ENCODE measurements around the gene ANO4.

The ANO4 gene

DNA sequence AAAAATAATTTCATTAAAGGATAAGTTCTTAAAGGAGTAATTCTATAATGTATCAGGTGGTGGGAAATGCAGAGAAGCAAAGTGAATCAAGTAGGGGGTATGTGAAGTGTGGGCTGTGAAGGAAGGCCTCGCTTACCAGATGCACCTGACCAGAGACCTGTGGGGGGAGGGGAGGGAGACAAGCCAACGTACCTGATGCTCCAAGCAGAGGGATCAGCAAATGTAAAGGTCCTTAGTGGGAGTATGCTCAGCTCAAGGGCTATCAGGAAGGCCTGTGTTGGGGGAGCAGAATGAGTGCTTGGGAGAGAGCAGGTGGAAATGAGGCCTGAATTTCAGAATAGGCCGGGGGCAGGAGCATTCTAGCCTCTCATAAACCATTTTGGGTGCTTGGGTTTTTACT is 57.1 kb downstream of the ANO4 start:
- TF ChIP-seq, protein P1, sequence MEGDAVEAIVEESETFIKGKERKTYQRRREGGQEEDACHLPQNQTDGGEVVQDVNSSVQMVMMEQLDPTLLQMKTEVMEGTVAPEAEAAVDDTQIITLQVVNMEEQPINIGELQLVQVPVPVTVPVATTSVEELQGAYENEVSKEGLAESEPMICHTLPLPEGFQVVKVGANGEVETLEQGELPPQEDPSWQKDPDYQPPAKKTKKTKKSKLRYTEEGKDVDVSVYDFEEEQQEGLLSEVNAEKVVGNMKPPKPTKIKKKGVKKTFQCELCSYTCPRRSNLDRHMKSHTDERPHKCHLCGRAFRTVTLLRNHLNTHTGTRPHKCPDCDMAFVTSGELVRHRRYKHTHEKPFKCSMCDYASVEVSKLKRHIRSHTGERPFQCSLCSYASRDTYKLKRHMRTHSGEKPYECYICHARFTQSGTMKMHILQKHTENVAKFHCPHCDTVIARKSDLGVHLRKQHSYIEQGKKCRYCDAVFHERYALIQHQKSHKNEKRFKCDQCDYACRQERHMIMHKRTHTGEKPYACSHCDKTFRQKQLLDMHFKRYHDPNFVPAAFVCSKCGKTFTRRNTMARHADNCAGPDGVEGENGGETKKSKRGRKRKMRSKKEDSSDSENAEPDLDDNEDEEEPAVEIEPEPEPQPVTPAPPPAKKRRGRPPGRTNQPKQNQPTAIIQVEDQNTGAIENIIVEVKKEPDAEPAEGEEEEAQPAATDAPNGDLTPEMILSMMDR (conservative IDR thresholded peaks at IDR 0.05; ENCODE audit: low read length), result no peak
- no peak for TF ChIP-seq EZH2phosphoT487 (IDR thresholded peaks at IDR 0.05; ENCODE audit: borderline replicate concordance)
- H3K4me1 ChIP-seq (ENCODE audit: insufficient read depth, low read length, poor library complexity, severe bottlenecking), result no peaks in the 10 kb centered on the region
- H3K9me2 ChIP-seq (replicated peaks; ENCODE audit: low read depth, low read length), result no peaks in the 10 kb centered on the region
- no peak overlapping the region for H2AFZ ChIP-seq (ENCODE audit: low read length)
- no peak overlapping the region for H3K9ac ChIP-seq (ENCODE audit: low read depth, low read length, poor library complexity, severe bottlenecking)
- no peaks in the 10 kb centered on the region for H4K20me1 ChIP-seq (ENCODE audit: insufficient read depth, low read length, poor library complexity, severe bottlenecking)
- no peak overlapping the region for H3K4me3 ChIP-seq (ENCODE audit: low read length, poor library complexity, severe bottlenecking)
- no peaks in the 10 kb centered on the region for H3K36me3 ChIP-seq (ENCODE audit: insufficient read depth, low read length)
- no peaks in the 10 kb centered on the region for H3K79me2 ChIP-seq (ENCODE audit: insufficient read depth, low read length)
- H3F3A ChIP-seq (ENCODE audit: low read depth), result no peaks in the 10 kb centered on the region
- H3K27me3 ChIP-seq (ENCODE audit: insufficient read depth, low read length, poor library complexity, severe bottlenecking), result no peaks in the 10 kb centered on the region
- no peak overlapping the region for H3K4me2 ChIP-seq (ENCODE audit: low read depth, low read length, poor library complexity, severe bottlenecking)
- H3K9me3 ChIP-seq (ENCODE audit: insufficient read depth, low read depth, low read length), result no peaks in the 10 kb centered on the region

GRCh38 chr12:100857418-100857817 is 62.8 kb downstream of the ANO4 start:
- TF ChIP-seq EZH2phosphoT487 (IDR thresholded peaks at IDR 0.05; ENCODE audit: borderline replicate concordance), result no peak
- TF ChIP-seq, protein P1 (conservative IDR thresholded peaks at IDR 0.05; ENCODE audit: low read length), result no peak
- H3K4me1 ChIP-seq (ENCODE audit: insufficient read depth, low read length, poor library complexity, severe bottlenecking), result no peaks in the 10 kb centered on the region
- H3K4me3 ChIP-seq (ENCODE audit: low read length, poor library complexity, severe bottlenecking), result no peak overlapping the region
- H3K9me2 ChIP-seq (replicated peaks; ENCODE audit: low read depth, low read length), result no peaks in the 10 kb centered on the region
- H3K79me2 ChIP-seq (ENCODE audit: insufficient read depth, low read length), result no peaks in the 10 kb centered on the region
- H3K4me2 ChIP-seq (ENCODE audit: low read depth, low read length, poor library complexity, severe bottlenecking), result no peak overlapping the region
- no peaks in the 10 kb centered on the region for H3K27me3 ChIP-seq (ENCODE audit: insufficient read depth, low read length, poor library complexity, severe bottlenecking)
- H3K9ac ChIP-seq (ENCODE audit: low read depth, low read length, poor library complexity, severe bottlenecking), result no peak overlapping the region
- no peaks in the 10 kb centered on the region for H4K20me1 ChIP-seq (ENCODE audit: insufficient read depth, low read length, poor library complexity, severe bottlenecking)
- H3K36me3 ChIP-seq (ENCODE audit: insufficient read depth, low read length), result no peaks in the 10 kb centered on the region
- H3K9me3 ChIP-seq (ENCODE audit: insufficient read depth, low read depth, low read length), result no peaks in the 10 kb centered on the region
- H2AFZ ChIP-seq (ENCODE audit: low read length), result no peak overlapping the region
- no peaks in the 10 kb centered on the region for H3F3A ChIP-seq (ENCODE audit: low read depth)

DNA sequence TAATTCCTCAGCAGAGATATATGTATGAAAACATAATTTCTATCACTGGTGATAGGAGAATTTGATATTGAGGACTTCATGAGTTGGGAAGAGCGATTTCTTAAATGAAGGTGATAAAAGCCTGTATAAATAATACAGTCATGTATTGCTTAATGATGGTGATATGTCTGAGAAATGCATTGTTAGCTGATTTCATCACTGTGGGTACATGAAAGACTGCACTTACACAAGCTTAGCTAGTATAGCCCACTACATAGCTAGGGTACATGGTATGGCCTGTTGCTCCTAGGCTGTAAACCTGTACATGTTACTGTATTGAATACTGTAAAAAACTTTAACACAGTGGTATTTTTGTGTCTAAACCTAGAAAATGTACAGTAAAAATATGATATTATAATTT is 63.4 kb downstream of the ANO4 start:
- Histone ChIP-seq H3K9ac (ENCODE audit: low read depth, low read length, poor library complexity, severe bottlenecking) (no peak overlapping the region), H3F3A (ENCODE audit: low read depth) (no peaks in the 10 kb centered on the region), H3K27me3 (ENCODE audit: insufficient read depth, low read length, poor library complexity, severe bottlenecking) (no peaks in the 10 kb centered on the region), H3K79me2 (ENCODE audit: insufficient read depth, low read length) (no peaks in the 10 kb centered on the region), H3K36me3 (ENCODE audit: insufficient read depth, low read length) (no peaks in the 10 kb centered on the region), H4K20me1 (ENCODE audit: insufficient read depth, low read length, poor library complexity, severe bottlenecking) (no peaks in the 10 kb centered on the region), H3K4me2 (ENCODE audit: low read depth, low read length, poor library complexity, severe bottlenecking) (no peak overlapping the region), H2AFZ (ENCODE audit: low read length) (no peak overlapping the region), H3K4me1 (ENCODE audit: insufficient read depth, low read length, poor library complexity, severe bottlenecking) (no peaks in the 10 kb centered on the region), H3K4me3 (ENCODE audit: low read length, poor library complexity, severe bottlenecking) (no peak overlapping the region), H3K9me3 (ENCODE audit: insufficient read depth, low read depth, low read length) (no peaks in the 10 kb centered on the region), H3K9me2 (replicated peaks; ENCODE audit: low read depth, low read length) (no peaks in the 10 kb centered on the region)
- TF ChIP-seq, protein P1 (conservative IDR thresholded peaks at IDR 0.05; ENCODE audit: low read length), result no peak
- TF ChIP-seq EZH2phosphoT487 (IDR thresholded peaks at IDR 0.05; ENCODE audit: borderline replicate concordance), result no peak
